ENCODE data around the gene STX18. TPM values are rescaled to one million over a fixed set of nuclear protein-coding genes. Genes with fewer than 3 reads are reported as not detected.
A peak's percentile ranks its signal among the peaks of the same experiment; 100 is the strongest.

Gene STX18
- total and polyA plus RNA-seq, 2 experiments from 2014 or later: 15.9 to 18.1 TPM

DNA sequence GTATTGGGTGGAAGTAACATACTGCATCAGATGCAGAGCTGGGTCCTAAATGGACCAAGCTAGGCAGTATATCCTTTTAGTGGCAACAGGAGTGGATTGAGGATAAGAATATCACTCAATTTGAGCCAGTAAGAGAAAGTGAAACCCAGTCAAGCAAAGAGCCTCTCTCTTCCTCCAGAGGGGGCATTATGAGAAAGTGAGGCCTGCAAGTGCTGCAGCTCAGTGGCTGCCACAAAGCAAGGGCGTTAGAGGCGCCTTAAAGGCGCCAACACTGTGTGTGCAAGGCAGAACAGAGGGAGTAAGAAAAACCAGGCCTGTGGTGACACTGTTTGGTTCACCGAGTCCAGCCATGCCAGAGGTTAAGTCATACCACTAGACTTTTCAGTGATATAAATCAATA, 17.5 kb downstream of the STX18 start:
- Histone ChIP-seq H3K27me3 (ENCODE audit: insufficient read depth) (no peaks in the 10 kb centered on the region), H2AFZ (no peak overlapping the region), H3K9me2 (ENCODE audit: insufficient read depth) (no peaks in the 10 kb centered on the region), H3K4me2 (no peak overlapping the region), H3K27ac (ENCODE audit: low read depth) (no peak overlapping the region), H4K20me1 (replicated peaks; ENCODE audit: insufficient read depth) (peaks cover 8% of the 10 kb centered on the region), H3K79me2 (replicated peaks; ENCODE audit: insufficient read depth) (peaks cover 9% of the 10 kb centered on the region; the same call in 1 of the 2 replicates), H3F3A (replicated peaks; ENCODE audit: low read depth) (no peaks in the 10 kb centered on the region), H3K4me1 (ENCODE audit: insufficient read depth) (peaks cover 9% of the 10 kb centered on the region), H3K36me3 (ENCODE audit: insufficient read depth) (no peaks in the 10 kb centered on the region), H3K4me3 (no peak overlapping the region)
- Mint-ChIP-seq H3K27ac (no peak overlapping the region), H3K4me3 (no peak overlapping the region), H3K9me3 (no peaks in the 10 kb centered on the region), H3K36me3 (ENCODE audit: low read depth) (no peaks in the 10 kb centered on the region), H3K4me1 (peaks cover 28% of the 10 kb centered on the region), H3K27me3 (ENCODE audit: insufficient read depth, low read depth, poor library complexity) (peaks cover 5% of the 10 kb centered on the region)
- no peak for TF ChIP-seq JUNB (IDR thresholded peaks at IDR 0.05; ENCODE audit: unreplicated experiment)
- TF ChIP-seq, protein P1, sequence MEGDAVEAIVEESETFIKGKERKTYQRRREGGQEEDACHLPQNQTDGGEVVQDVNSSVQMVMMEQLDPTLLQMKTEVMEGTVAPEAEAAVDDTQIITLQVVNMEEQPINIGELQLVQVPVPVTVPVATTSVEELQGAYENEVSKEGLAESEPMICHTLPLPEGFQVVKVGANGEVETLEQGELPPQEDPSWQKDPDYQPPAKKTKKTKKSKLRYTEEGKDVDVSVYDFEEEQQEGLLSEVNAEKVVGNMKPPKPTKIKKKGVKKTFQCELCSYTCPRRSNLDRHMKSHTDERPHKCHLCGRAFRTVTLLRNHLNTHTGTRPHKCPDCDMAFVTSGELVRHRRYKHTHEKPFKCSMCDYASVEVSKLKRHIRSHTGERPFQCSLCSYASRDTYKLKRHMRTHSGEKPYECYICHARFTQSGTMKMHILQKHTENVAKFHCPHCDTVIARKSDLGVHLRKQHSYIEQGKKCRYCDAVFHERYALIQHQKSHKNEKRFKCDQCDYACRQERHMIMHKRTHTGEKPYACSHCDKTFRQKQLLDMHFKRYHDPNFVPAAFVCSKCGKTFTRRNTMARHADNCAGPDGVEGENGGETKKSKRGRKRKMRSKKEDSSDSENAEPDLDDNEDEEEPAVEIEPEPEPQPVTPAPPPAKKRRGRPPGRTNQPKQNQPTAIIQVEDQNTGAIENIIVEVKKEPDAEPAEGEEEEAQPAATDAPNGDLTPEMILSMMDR (conservative IDR thresholded peaks at IDR 0.05; ENCODE audit: low read depth in 2 of 2): peak; percentile 39 to 43
- ATAC-seq (peak; percentile 96), DNase-seq (ENCODE audit: low spot score) (peak; percentile 77)

DNA sequence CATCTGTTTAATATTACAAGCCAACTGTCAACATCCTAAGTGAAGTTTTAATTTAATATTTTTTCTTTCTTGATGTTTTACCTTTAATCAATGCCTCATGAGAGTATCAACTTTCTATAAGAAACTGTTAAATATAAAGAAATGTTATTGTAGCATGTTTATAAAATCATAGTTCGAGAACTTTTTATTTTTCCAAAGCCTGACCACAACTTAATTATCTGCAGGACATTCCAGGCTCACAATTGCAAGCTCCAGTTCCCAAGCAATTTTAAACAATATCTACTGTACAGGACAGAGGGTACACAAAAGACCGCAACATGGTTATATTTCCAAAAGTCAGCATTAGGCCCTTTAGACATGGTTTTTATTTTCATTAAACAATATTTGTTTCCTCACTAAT, 20.1 kb downstream of the STX18 start:
- H3F3A ChIP-seq (replicated peaks; ENCODE audit: low read depth): no peaks in the 10 kb centered on the region
- peaks cover 13% of the 10 kb centered on the region; the same call in 1 of the 2 replicates for H3K79me2 ChIP-seq (replicated peaks; ENCODE audit: insufficient read depth)
- H3K27me3 ChIP-seq (ENCODE audit: insufficient read depth): no peaks in the 10 kb centered on the region
- Mint-ChIP-seq H3K4me3 (no peak overlapping the region), H3K36me3 (ENCODE audit: low read depth) (no peaks in the 10 kb centered on the region), H3K4me1 (peaks cover 20% of the 10 kb centered on the region), H3K9me3 (no peaks in the 10 kb centered on the region), H3K27ac (no peak overlapping the region), H3K27me3 (ENCODE audit: insufficient read depth, low read depth, poor library complexity) (no peaks in the 10 kb centered on the region)
- DNase-seq (ENCODE audit: low spot score) (no peak), ATAC-seq (no peak)
- H3K27ac ChIP-seq (ENCODE audit: low read depth): no peak overlapping the region
- no peak overlapping the region for H3K4me3 ChIP-seq
- peaks cover 9% of the 10 kb centered on the region for H3K4me1 ChIP-seq (ENCODE audit: insufficient read depth)
- H3K9me2 ChIP-seq (ENCODE audit: insufficient read depth): no peaks in the 10 kb centered on the region
- H3K36me3 ChIP-seq (ENCODE audit: insufficient read depth): no peaks in the 10 kb centered on the region
- H3K4me2 ChIP-seq: no peak overlapping the region
- H4K20me1 ChIP-seq (replicated peaks; ENCODE audit: insufficient read depth): peaks cover 5% of the 10 kb centered on the region
- no peak overlapping the region for H2AFZ ChIP-seq
- TF ChIP-seq JUNB (IDR thresholded peaks at IDR 0.05; ENCODE audit: unreplicated experiment) (no peak), NANOG (IDR thresholded peaks at IDR 0.05; ENCODE audit: borderline replicate concordance) (no peak), STAT1 (IDR thresholded peaks at IDR 0.05; ENCODE audit: unreplicated experiment) (no peak), POLR2AphosphoS5 (IDR thresholded peaks at IDR 0.05; ENCODE audit: low read depth) (no peak), ZNF114 (CRISPR knock-in tag; IDR thresholded peaks at IDR 0.05) (no peak), ZNF331 (CRISPR knock-in tag; IDR thresholded peaks at IDR 0.05; ENCODE audit: low read depth) (no peak)
- TF ChIP-seq, protein P2, sequence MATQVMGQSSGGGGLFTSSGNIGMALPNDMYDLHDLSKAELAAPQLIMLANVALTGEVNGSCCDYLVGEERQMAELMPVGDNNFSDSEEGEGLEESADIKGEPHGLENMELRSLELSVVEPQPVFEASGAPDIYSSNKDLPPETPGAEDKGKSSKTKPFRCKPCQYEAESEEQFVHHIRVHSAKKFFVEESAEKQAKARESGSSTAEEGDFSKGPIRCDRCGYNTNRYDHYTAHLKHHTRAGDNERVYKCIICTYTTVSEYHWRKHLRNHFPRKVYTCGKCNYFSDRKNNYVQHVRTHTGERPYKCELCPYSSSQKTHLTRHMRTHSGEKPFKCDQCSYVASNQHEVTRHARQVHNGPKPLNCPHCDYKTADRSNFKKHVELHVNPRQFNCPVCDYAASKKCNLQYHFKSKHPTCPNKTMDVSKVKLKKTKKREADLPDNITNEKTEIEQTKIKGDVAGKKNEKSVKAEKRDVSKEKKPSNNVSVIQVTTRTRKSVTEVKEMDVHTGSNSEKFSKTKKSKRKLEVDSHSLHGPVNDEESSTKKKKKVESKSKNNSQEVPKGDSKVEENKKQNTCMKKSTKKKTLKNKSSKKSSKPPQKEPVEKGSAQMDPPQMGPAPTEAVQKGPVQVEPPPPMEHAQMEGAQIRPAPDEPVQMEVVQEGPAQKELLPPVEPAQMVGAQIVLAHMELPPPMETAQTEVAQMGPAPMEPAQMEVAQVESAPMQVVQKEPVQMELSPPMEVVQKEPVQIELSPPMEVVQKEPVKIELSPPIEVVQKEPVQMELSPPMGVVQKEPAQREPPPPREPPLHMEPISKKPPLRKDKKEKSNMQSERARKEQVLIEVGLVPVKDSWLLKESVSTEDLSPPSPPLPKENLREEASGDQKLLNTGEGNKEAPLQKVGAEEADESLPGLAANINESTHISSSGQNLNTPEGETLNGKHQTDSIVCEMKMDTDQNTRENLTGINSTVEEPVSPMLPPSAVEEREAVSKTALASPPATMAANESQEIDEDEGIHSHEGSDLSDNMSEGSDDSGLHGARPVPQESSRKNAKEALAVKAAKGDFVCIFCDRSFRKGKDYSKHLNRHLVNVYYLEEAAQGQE (IDR thresholded peaks at IDR 0.05; ENCODE audit: unreplicated experiment): no peak
- TF ChIP-seq, protein P3, sequence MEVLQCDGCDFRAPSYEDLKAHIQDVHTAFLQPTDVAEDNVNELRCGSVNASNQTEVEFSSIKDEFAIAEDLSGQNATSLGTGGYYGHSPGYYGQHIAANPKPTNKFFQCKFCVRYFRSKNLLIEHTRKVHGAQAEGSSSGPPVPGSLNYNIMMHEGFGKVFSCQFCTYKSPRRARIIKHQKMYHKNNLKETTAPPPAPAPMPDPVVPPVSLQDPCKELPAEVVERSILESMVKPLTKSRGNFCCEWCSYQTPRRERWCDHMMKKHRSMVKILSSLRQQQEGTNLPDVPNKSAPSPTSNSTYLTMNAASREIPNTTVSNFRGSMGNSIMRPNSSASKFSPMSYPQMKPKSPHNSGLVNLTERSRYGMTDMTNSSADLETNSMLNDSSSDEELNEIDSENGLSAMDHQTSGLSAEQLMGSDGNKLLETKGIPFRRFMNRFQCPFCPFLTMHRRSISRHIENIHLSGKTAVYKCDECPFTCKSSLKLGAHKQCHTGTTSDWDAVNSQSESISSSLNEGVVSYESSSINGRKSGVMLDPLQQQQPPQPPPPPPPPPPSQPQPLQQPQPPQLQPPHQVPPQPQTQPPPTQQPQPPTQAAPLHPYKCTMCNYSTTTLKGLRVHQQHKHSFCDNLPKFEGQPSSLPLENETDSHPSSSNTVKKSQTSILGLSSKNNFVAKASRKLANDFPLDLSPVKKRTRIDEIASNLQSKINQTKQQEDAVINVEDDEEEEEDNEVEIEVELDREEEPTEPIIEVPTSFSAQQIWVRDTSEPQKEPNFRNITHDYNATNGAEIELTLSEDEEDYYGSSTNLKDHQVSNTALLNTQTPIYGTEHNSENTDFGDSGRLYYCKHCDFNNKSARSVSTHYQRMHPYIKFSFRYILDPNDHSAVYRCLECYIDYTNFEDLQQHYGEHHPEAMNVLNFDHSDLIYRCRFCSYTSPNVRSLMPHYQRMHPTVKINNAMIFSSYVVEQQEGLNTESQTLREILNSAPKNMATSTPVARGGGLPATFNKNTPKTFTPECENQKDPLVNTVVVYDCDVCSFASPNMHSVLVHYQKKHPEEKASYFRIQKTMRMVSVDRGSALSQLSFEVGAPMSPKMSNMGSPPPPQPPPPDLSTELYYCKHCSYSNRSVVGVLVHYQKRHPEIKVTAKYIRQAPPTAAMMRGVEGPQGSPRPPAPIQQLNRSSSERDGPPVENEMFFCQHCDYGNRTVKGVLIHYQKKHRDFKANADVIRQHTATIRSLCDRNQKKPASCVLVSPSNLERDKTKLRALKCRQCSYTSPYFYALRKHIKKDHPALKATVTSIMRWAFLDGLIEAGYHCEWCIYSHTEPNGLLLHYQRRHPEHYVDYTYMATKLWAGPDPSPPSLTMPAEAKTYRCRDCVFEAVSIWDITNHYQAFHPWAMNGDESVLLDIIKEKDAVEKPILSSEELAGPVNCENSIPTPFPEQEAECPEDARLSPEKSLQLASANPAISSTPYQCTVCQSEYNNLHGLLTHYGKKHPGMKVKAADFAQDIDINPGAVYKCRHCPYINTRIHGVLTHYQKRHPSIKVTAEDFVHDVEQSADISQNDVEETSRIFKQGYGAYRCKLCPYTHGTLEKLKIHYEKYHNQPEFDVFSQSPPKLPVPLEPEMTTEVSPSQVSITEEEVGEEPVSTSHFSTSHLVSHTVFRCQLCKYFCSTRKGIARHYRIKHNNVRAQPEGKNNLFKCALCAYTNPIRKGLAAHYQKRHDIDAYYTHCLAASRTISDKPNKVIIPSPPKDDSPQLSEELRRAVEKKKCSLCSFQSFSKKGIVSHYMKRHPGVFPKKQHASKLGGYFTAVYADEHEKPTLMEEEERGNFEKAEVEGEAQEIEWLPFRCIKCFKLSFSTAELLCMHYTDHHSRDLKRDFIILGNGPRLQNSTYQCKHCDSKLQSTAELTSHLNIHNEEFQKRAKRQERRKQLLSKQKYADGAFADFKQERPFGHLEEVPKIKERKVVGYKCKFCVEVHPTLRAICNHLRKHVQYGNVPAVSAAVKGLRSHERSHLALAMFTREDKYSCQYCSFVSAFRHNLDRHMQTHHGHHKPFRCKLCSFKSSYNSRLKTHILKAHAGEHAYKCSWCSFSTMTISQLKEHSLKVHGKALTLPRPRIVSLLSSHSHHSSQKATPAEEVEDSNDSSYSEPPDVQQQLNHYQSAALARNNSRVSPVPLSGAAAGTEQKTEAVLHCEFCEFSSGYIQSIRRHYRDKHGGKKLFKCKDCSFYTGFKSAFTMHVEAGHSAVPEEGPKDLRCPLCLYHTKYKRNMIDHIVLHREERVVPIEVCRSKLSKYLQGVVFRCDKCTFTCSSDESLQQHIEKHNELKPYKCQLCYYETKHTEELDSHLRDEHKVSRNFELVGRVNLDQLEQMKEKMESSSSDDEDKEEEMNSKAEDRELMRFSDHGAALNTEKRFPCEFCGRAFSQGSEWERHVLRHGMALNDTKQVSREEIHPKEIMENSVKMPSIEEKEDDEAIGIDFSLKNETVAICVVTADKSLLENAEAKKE (CRISPR knock-in tag; IDR thresholded peaks at IDR 0.05): no peak
